HG02571 (cell line): ENCODE measurements around the gene MDFIC.

ENCODE experiments used
- ATAC-seq: cut with Tn5 transposase; IDR thresholded peaks from one replicate; pipeline ENCODE4 v1.9.1; 2021; ENCODE audit warnings: mild to moderate bottlenecking, moderate library complexity; ENCODE audit not compliant: unreplicated experiment

Gene MDFIC

DNA sequence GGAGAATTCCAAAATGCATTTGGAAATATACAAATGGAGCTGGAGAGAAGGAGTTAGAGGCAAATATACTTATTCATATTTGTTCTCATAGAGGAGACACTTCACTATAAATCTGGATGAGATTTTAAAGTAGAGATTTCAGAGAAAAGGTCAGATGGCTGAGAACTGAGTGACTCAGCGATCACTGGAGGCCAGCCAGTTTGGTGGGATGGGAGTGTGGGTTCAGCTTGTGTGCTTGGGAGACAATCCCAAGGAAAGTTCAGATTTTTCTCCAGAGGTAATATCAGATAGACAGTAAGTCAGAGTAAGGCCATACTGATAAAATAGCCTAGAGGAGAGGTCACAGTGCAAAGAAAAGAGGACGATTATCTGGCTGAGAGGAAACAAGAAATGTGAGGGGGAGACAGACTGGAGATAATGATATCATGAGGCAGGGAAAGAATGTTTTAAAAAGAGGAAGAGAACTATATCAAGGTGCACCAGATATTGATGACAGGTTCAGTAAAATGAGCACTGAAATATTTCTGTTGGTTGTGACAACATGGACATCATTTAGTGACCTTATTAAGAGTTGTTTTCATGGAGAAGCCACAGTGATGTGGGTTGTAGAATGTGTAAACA, 67.0 kb downstream of the MDFIC start:
- ATAC-seq: no peak

DNA sequence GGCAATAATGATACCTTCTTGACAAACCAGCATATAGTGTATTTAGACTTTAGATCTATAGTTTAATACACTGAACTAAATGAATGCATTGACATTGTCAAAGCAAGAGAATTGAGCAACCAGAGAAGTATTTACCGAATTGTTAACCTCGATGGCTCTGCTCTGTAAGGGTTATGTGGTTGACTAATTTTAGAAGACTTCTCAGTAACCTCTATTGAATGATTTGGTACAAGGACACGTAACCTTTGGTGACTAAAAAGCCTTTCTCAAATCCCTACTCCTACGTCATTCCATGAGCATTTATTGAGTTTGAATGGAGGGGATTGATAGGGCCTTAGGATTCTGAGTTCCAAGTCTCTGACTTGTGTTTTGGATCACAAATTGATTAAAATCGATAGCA, 67.6 kb downstream of the MDFIC start:
- no peak for ATAC-seq

- ATAC-seq: no peak
These were observed 75.9 kb downstream of the MDFIC start for GRCh38 chr7:114997487-114998404.

DNA sequence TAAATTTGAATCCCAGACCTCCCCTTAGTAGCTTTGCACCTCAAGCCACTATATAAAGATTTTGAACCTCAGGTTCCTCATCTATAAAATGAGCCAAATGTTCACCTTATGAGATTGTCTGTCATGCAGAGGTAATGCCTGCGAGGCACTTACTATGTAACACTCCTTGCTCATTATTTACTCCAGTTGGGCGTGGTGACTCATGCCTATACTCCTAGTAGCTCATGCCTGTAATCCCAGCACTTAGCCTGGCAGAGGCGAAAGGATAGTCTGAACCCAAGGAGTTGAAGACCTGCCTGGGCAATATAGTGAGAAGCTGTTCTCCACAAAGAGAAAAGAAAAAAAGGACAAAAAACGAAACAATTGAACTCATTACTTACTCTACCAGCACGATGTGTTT, 82.2 kb downstream of the MDFIC start:
- no peak for ATAC-seq

DNA sequence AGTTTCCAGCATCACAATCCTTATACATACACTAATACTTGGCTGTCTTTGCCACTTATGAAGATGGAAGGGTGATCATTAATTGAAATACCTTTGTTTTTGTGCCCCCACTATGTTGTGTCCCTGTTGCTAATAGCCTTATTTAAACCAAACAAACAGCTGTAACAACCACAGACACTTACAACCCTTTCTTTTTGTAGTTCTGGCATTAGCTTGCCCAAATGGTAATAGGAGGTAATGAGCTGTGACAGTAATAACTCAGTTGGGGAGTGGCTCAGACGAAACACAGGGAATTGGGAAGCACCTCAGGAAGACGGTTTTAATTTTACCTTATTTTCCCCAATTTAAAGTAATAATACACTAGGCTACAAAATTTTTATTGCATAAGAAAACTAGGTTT, 83.4 kb downstream of the MDFIC start:
- no peak for ATAC-seq

DNA sequence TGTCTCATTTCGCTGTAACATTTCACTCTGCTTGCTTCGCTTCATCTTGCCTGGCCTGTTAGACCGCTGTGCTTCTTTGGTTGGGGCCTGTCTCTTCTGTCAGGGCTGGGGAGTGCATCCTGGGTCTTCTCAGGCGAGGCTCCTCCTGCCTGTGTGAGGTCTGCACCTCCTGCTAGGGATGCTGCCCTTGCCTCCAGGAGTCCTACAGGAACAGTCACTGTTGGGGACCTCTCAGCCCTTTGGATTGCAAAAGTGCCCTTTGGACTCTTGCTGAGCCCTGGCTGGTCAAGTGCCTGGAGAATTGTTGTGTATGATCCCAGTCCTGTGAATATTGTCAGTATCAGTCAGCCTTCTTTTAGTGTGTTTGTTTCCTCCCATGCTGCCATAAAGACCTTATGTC, 84.1 kb downstream of the MDFIC start:
- no peak for ATAC-seq

DNA sequence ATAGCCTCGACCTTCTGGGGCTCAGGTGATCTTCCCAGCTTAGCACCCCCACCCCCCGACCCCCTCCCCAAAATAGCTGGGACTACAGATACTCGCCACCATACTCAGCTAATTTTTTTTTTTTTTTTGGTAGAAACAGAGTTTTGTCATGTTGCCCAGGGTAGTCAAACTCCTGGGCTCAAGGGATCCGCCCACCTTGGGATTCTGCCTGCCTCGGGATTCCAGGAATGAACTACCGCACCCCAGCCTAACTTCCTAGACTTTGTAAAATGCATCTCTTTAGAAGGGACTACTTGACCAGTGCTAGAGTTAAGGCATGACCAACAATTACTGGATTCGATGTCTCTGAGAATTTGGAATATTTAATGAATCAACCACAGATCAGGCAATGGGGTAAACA, 85.9 kb downstream of the MDFIC start:
- no peak for ATAC-seq

DNA sequence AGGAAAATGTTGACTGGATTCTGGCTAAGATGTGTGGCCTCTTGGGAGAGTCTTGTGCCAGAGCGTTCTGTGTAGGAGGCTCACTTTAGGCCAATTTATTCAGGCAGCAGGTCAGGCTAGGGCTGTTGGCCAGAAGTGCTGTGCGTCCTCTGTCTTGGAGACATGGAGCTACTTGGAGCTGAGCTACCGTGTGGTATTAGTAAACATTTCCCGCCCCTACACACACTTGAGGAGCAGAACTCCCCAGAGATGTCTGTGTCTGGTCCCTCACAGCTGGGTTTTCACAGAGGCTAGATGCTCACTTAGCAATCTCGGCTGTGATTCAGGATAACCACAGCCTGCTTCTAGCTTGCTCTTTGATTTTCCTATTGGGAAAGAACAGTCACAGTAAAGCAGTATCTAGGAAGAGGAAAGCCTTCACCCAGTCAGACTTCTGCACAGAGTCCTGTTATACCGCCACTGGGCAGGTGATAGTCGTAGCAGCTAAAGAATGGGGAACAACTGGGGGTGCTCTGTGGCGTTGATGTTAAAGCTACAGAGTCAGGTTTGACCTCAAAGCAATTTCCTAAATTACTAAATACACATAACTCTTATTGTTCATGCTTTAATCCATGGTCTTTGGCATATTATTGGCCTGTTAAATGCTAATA, 86.7 kb downstream of the MDFIC start:
- peak; percentile 41 for ATAC-seq

DNA sequence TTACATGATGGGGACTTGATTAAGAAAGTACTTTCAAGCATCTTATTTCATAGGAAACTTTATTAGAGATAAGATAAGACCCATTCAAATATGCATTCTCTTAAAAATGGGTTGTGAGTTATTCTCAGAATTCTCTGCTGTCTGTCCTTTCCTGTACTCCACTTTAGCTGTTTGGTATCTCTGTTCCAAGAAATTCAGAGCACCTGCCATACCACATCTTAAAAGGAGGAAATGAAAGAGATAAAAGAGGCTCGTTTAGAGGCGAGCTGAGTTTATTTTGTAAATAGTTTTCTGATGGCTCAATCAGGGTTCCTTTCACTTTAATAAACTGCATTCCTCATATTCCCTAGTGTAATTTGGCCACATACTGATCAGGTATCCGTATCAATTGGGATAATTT, 87.2 kb downstream of the MDFIC start:
- peak; percentile 65 for ATAC-seq

DNA sequence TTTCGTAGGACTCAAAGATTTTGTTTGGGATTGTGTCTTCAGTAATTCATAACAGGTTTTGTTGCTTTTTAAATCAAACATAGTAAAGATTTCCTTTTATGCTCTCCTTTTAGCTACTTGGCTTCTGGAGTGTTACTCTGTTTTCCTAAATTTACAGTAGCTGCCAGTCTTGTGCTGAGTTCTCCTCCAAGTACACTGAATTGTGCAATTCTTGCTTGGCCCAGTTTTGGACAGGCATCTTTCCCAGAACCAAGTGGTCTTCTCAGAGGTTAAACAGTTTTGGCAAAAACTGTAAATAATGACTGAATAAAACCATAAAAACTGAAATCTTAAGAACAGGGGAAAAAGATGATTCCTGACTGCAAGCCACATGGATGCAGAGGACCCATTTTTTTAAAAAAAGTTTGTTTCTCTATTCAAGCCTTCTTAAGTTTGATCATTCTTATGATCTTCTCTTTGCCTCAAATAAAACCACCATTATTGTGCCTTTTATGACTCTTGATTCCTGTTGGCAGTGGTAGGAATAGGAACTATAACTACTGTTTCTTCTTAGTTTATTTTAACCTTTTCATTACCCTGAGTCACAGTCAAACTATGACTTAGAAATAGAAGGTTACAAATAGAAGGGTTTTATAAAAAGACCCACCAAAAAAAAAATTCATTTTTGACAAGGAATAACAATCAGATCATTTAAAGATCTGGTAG, 88.0 kb downstream of the MDFIC start:
- no peak for ATAC-seq

DNA sequence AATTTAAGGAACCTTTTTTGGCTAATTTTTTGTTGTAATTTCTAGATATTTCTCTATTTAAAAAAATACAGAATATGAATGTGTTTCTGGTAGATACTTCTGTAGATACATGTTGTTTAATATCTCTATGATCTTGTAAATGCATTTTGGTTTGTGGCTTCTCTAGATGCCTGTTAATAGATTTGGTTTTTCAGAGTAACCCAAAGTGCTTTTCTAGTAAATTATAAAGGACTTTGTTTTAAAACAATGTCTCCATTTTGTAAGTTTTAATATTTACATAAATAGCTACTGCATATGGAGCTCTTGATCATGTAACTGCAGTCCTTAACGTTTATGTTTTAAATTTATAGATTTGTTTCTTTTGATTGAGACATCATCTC, 88.5 kb downstream of the MDFIC start:
- no peak for ATAC-seq

- ATAC-seq: no peak
These were observed 92.0 kb downstream of the MDFIC start for GRCh38 chr7:115013886-115014285.

GRCh38 chr7:115014794-115015193, 92.9 kb downstream of the MDFIC start:
- no peak for ATAC-seq

GRCh38 chr7:115015619-115016018, 93.7 kb downstream of the MDFIC start:
- ATAC-seq: no peak

GRCh38 chr7:115019882-115020605, 98.2 kb downstream of the MDFIC start:
- ATAC-seq: no peak

DNA sequence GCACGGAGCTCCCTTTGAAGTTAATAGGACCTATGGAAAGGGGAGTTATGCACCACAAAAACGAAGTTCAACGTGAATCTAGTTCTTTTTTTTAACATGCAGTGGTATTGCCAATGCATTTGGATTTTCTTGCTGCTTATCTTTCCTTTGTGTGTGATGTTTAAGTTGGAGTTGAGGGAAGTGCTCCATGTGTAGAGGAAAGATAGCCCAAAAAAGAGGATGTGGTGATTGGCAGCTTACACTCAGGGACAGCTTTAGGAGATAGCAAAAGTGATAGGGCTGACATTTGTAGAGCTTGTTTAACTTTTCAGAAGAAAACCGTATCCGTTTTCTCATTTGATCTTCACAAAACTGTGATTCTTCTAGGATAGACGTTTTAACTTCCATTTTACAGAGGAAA, 101.3 kb downstream of the MDFIC start:
- ATAC-seq: no peak

DNA sequence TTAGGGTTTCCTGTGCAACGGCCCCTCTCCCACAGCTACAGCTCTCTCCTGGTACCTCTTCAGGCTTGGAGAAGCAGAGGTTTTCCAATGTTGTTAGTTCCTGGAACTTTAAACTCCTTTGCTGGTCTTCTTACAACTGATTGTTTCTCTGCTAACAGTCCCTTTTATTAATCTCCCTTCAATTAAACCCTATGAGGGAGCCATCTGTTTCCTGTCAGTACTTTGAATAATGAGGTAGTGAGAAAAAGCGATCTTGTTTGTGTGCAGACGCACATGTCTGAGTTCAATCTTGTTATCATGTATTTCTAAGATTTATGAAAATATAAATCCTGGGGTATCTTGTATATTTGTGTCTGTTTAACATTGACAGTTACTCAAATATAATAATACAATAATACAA, 102.4 kb downstream of the MDFIC start:
- ATAC-seq: no peak

GRCh38 chr7:115032715-115033703, 111.1 kb downstream of the MDFIC start:
- ATAC-seq: no peak

- no peak for ATAC-seq
These were observed 112.1 kb downstream of the MDFIC start for GRCh38 chr7:115033917-115034459.
